ENCODE results near the gene KLF15. TPM values are rescaled to one million over a fixed set of nuclear protein-coding genes. Genes with fewer than 3 reads are reported as not detected.
"Not testable (repeated sequence)": the region's sequence is repeated elsewhere in the genome, so short reads cannot be mapped to it uniquely, and the experiment has no call there.

The KLF15 gene
- total RNA-seq, 1 donor from 2014 or later, result 0.74 TPM

DNA sequence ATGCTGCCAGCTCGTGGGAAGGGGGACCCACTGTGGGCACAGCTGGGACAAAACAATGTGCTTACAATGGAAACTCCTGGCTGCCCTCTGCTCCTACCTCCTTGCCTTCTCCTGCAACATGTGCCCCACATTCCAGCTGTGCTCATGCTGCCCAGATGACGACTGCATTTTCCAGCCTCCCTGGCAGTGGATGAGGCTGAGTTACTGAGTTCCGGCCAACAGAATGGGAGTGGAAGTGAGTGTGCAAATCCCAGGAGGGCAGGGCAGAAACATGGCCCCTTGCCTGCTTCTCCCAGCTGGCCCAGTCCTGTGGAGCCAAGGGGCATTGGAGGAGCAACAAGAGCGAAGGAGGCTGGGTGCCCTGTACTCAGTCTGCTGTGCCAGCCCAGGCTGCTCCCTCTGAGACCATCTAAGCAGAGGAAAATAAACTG is 17.1 kb downstream of the KLF15 start:
- Mint-ChIP-seq H3K4me1 (ENCODE audit: low read depth, unreplicated experiment) (peaks cover 4% of the 10 kb centered on the region), H3K4me3 (ENCODE audit: unreplicated experiment) (no peak overlapping the region), H3K27ac (ENCODE audit: unreplicated experiment) (no peak overlapping the region), H3K9me3 (ENCODE audit: unreplicated experiment) (peaks cover 3% of the 10 kb centered on the region), H3K36me3 (ENCODE audit: unreplicated experiment) (no peaks in the 10 kb centered on the region), H3K27me3 (ENCODE audit: unreplicated experiment) (peaks cover 2% of the 10 kb centered on the region)
- no peak for DNase-seq
- TF ChIP-seq, protein P1, sequence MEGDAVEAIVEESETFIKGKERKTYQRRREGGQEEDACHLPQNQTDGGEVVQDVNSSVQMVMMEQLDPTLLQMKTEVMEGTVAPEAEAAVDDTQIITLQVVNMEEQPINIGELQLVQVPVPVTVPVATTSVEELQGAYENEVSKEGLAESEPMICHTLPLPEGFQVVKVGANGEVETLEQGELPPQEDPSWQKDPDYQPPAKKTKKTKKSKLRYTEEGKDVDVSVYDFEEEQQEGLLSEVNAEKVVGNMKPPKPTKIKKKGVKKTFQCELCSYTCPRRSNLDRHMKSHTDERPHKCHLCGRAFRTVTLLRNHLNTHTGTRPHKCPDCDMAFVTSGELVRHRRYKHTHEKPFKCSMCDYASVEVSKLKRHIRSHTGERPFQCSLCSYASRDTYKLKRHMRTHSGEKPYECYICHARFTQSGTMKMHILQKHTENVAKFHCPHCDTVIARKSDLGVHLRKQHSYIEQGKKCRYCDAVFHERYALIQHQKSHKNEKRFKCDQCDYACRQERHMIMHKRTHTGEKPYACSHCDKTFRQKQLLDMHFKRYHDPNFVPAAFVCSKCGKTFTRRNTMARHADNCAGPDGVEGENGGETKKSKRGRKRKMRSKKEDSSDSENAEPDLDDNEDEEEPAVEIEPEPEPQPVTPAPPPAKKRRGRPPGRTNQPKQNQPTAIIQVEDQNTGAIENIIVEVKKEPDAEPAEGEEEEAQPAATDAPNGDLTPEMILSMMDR (IDR thresholded peaks at IDR 0.05; ENCODE audit: partially characterized antibody, unreplicated experiment), result no peak

- Mint-ChIP-seq H3K9me3 (ENCODE audit: unreplicated experiment) (peaks cover 1% of the 10 kb centered on the region), H3K27me3 (ENCODE audit: unreplicated experiment) (peaks cover 2% of the 10 kb centered on the region), H3K4me1 (ENCODE audit: low read depth, unreplicated experiment) (peaks cover 4% of the 10 kb centered on the region), H3K4me3 (ENCODE audit: unreplicated experiment) (no peak overlapping the region), H3K36me3 (ENCODE audit: unreplicated experiment) (no peaks in the 10 kb centered on the region), H3K27ac (ENCODE audit: unreplicated experiment) (no peak overlapping the region)
- no peak for DNase-seq
- TF ChIP-seq, protein P1 (IDR thresholded peaks at IDR 0.05; ENCODE audit: partially characterized antibody, unreplicated experiment), result no peak
Observed at GRCh38 chr3:126339466-126339865, 17.7 kb downstream of the KLF15 start.

GRCh38 chr3:126338790-126339288 is 18.4 kb downstream of the KLF15 start:
- Mint-ChIP-seq H3K36me3 (ENCODE audit: unreplicated experiment) (no peaks in the 10 kb centered on the region), H3K4me3 (ENCODE audit: unreplicated experiment) (no peak overlapping the region), H3K27me3 (ENCODE audit: unreplicated experiment) (peaks cover 2% of the 10 kb centered on the region), H3K4me1 (ENCODE audit: low read depth, unreplicated experiment) (peaks cover 4% of the 10 kb centered on the region), H3K9me3 (ENCODE audit: unreplicated experiment) (peaks cover 1% of the 10 kb centered on the region), H3K27ac (ENCODE audit: unreplicated experiment) (no peak overlapping the region)
- TF ChIP-seq, protein P1 (IDR thresholded peaks at IDR 0.05; ENCODE audit: partially characterized antibody, unreplicated experiment), result no peak
- DNase-seq, result no peak

- Mint-ChIP-seq H3K4me1 (ENCODE audit: low read depth, unreplicated experiment) (peaks cover 4% of the 10 kb centered on the region), H3K36me3 (ENCODE audit: unreplicated experiment) (no peaks in the 10 kb centered on the region), H3K9me3 (ENCODE audit: unreplicated experiment) (peaks cover 1% of the 10 kb centered on the region), H3K27me3 (ENCODE audit: unreplicated experiment) (peaks cover 2% of the 10 kb centered on the region), H3K4me3 (ENCODE audit: unreplicated experiment) (no peak overlapping the region), H3K27ac (ENCODE audit: unreplicated experiment) (no peak overlapping the region)
- TF ChIP-seq, protein P1 (IDR thresholded peaks at IDR 0.05; ENCODE audit: partially characterized antibody, unreplicated experiment), result no peak
- DNase-seq, result no peak
Observed at GRCh38 chr3:126337980-126338651, 19.1 kb downstream of the KLF15 start.

DNA sequence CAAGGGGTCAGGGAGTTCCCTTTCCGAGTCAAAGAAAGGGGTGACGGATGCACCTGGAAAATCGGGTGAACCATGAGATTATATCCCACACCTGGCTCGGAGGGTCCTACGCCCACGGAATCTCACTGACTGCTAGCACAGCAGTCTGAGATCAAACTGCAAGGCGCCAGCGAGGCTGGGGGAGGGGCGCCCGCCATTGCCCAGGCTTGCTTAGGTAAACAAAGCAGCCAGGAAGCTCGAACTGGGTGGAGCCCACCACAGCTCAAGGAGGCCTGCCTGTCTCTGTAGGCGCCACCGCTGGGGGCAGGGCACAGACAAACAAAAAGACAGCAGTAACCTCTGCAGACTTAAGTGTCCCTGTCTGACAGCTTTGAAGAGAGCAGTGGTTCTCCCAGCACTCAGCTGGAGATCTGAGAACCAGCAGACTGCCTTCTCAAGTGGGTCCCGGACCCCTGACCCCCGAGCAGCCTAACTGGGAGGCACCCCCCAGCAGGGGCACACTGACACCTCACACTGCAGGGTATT is 25.3 kb downstream of the KLF15 start:
- not testable (repeated sequence) for H3K27ac Mint-ChIP-seq (ENCODE audit: unreplicated experiment); H3K27me3 Mint-ChIP-seq (ENCODE audit: unreplicated experiment); H3K4me1 Mint-ChIP-seq (ENCODE audit: low read depth, unreplicated experiment); H3K4me3 Mint-ChIP-seq (ENCODE audit: unreplicated experiment); H3K9me3 Mint-ChIP-seq (ENCODE audit: unreplicated experiment); DNase-seq
- H3K36me3 Mint-ChIP-seq (ENCODE audit: unreplicated experiment), result peaks cover 19% of the 10 kb centered on the region
